Large intestine (tissue), 3 donors: ENCODE data around the gene EN1. TPM values are rescaled to one million over a fixed set of nuclear protein-coding genes. Genes with fewer than 3 reads are reported as not detected.

Experiments used
- DNase-seq, 2 donors: peaks; one replicate each; pipeline versions ENCODE4 v3.0.0 to v3.0.0-alpha.2; 2013
- H3K27ac ChIP-seq: one replicate; pipeline ENCODE4 v1.5.1; 2013; ENCODE audit warnings: low read length
- H3K27me3 ChIP-seq: 2 replicates; pipeline ENCODE4 v1.6.1; 2013; ENCODE audit warnings: low read length; ENCODE audit not compliant: control insufficient read depth, insufficient read depth
- H3K36me3 ChIP-seq: 2 replicates; pipeline ENCODE4 v1.6.1; 2013; ENCODE audit warnings: low read length; ENCODE audit not compliant: control insufficient read depth, insufficient read depth
- H3K4me1 ChIP-seq: one replicate; pipeline ENCODE4 v1.6.1; 2013; ENCODE audit warnings: low read length; ENCODE audit not compliant: control insufficient read depth, insufficient read depth
- H3K4me3 ChIP-seq: one replicate; pipeline ENCODE4 v1.5.1; 2013; ENCODE audit warnings: low read length
- H3K9me3 ChIP-seq: one replicate; pipeline ENCODE4 v1.6.1; 2013; ENCODE audit warnings: mild to moderate bottlenecking, low read depth, low read length, moderate library complexity; ENCODE audit not compliant: control insufficient read depth
- WGBS: methylation state at CpG from one replicate; pipeline ENCODE4 v1.1.5; 2013; ENCODE audit warnings: low lambda C conversion rate; ENCODE audit not compliant: insufficient coverage; 5-methylcytosine and 5-hydroxymethylcytosine counted together
- polyA plus RNA-seq: library from polyadenylated mRNA; unstranded; fragments of 120-200 nt; gene quantifications from one replicate; pipeline ENCODE4 v1.2.1, GENCODE V29; 2013

Gene EN1
- polyA plus RNA-seq, 1 donor, result not detected

- WGBS, result no CpG with 5 or more reads among the region's 4 CpGs
Measured at GRCh38 chr2:118816669-118817068, 30.8 kb downstream of the EN1 start.

GRCh38 chr2:118815731-118816130 is 31.7 kb downstream of the EN1 start:
- no peak overlapping the region for H3K4me3 ChIP-seq
- no peaks in the 10 kb centered on the region for H3K36me3 ChIP-seq
- no peak for DNase-seq
- H3K27me3 ChIP-seq, result peaks cover 84% of the 10 kb centered on the region
- H3K4me1 ChIP-seq, result no peaks in the 10 kb centered on the region
- H3K27ac ChIP-seq, result no peak overlapping the region
- H3K9me3 ChIP-seq, result no peaks in the 10 kb centered on the region
- WGBS, result no CpG with 5 or more reads among the region's 4 CpGs

More at GRCh38 chr2:118816669-118817068, 30.8 kb downstream of the EN1 start:
- H3K4me1 ChIP-seq, result no peaks in the 10 kb centered on the region
- no peak for DNase-seq
- H3K9me3 ChIP-seq, result no peaks in the 10 kb centered on the region
- no peak overlapping the region for H3K27ac ChIP-seq
- no peaks in the 10 kb centered on the region for H3K36me3 ChIP-seq
- peaks cover 85% of the 10 kb centered on the region for H3K27me3 ChIP-seq
- H3K4me3 ChIP-seq, result no peak overlapping the region

DNA sequence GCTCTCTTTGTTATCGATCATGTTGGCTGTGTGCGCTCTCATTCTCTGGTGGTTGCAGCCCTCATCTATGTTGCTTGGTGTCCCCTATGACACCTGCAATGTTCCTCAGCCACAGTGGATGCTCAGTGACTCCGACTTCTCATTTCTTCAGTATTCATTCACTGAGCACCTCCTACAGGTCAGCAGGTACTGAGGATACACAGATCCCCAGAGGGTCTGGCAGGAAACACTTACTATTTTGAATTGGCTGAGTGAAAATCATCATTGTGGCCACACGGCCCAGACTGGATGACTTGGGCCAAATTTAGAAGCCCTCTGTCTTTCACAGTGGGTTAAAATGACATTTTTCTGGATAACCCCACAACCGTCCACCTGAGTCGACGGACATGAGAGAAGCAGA is 32.1 kb downstream of the EN1 start:
- WGBS, result no CpG with 5 or more reads among the region's 7 CpGs
- no peaks in the 10 kb centered on the region for H3K36me3 ChIP-seq

GRCh38 chr2:118814368-118814767 is 33.1 kb downstream of the EN1 start:
- Histone ChIP-seq H3K27ac (no peak overlapping the region), H3K9me3 (no peaks in the 10 kb centered on the region), H3K27me3 (peaks cover 85% of the 10 kb centered on the region), H3K36me3 (no peaks in the 10 kb centered on the region), H3K4me1 (no peaks in the 10 kb centered on the region), H3K4me3 (no peak overlapping the region)
- no peak for DNase-seq
- WGBS, result no CpG with 5 or more reads among the region's 3 CpGs

More for the DNA sequence above, 32.1 kb downstream of the EN1 start:
- peaks cover 84% of the 10 kb centered on the region for H3K27me3 ChIP-seq
- H3K27ac ChIP-seq, result no peak overlapping the region
- H3K4me3 ChIP-seq, result no peak overlapping the region
- no peaks in the 10 kb centered on the region for H3K9me3 ChIP-seq
- H3K4me1 ChIP-seq, result no peaks in the 10 kb centered on the region
- DNase-seq, result no peak

DNA sequence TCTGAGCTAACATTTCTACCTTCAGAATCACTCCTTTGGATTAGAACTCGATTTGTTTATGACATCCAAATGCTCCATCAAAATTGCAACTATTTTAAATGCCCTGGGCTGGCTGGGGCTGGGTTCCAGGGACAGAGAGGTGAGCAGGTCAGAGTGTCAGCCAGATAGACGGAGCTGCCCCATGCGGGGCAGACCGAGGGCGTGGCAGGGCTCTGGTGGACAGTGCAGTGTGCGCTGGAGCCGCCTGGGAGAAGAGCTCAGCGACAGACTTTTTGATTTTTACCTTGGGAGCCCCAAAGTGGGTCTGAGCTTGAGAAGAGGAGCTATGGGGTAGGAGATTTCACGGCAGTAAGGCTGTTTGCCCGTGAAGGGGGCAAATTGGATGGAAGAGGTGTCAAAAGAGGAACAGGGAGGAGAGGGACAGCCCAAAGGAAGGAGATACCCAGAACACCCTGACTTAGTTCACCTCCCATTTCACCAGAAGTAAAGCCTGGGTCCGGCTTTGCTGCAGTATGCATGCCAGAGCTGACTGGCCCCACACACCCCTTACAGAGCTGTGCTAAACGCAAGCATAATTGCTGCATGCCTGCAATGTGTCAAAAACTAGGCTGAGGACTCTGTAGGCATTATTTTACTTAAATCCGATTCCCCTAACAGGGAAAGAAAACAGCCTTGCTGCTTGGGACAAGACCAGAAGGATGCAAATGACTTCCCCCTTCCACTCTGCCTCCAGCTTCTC is 33.7 kb downstream of the EN1 start:
- H3K27me3 ChIP-seq, result peaks cover 89% of the 10 kb centered on the region
- WGBS, result 27% methylated on average over 2 of the region's 13 CpGs
- no peak overlapping the region for H3K4me3 ChIP-seq
- H3K4me1 ChIP-seq, result no peaks in the 10 kb centered on the region
- no peak for DNase-seq
- no peak overlapping the region for H3K27ac ChIP-seq
- no peaks in the 10 kb centered on the region for H3K36me3 ChIP-seq
- no peaks in the 10 kb centered on the region for H3K9me3 ChIP-seq

DNA sequence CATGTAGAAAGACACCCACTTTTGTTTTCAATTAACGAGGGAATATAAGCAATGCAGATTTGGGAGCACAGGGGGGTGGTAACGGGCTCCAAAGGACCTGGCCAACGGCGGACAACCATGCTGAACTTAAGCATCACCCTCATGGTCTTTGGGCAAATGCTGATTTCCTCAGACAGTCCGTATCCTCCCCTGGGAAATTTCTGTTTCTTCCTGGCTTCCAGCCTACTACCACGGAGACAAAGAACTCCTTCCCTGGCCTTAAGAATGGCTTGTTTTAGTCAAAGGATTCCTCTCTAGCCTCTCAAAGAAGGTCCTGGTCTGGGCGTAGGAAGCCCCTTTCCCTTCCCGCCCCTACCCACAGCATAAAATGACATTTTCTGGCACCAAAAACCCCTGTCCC is 34.3 kb downstream of the EN1 start:
- H3K4me1 ChIP-seq, result no peaks in the 10 kb centered on the region

GRCh38 chr2:118812552-118812951 is 34.9 kb downstream of the EN1 start:
- no peak for DNase-seq
- no CpG with 5 or more reads among the region's 6 CpGs for WGBS
- Histone ChIP-seq H3K27me3 (peaks cover 89% of the 10 kb centered on the region), H3K4me1 (no peaks in the 10 kb centered on the region), H3K27ac (no peak overlapping the region), H3K36me3 (no peaks in the 10 kb centered on the region), H3K4me3 (no peak overlapping the region), H3K9me3 (no peaks in the 10 kb centered on the region)

More for the DNA sequence above, 34.3 kb downstream of the EN1 start:
- Histone ChIP-seq H3K4me3 (no peak overlapping the region), H3K27me3 (peaks cover 89% of the 10 kb centered on the region), H3K9me3 (no peaks in the 10 kb centered on the region), H3K36me3 (no peaks in the 10 kb centered on the region), H3K27ac (no peak overlapping the region)
- no CpG with 5 or more reads among the region's 8 CpGs for WGBS
- DNase-seq, result no peak

DNA sequence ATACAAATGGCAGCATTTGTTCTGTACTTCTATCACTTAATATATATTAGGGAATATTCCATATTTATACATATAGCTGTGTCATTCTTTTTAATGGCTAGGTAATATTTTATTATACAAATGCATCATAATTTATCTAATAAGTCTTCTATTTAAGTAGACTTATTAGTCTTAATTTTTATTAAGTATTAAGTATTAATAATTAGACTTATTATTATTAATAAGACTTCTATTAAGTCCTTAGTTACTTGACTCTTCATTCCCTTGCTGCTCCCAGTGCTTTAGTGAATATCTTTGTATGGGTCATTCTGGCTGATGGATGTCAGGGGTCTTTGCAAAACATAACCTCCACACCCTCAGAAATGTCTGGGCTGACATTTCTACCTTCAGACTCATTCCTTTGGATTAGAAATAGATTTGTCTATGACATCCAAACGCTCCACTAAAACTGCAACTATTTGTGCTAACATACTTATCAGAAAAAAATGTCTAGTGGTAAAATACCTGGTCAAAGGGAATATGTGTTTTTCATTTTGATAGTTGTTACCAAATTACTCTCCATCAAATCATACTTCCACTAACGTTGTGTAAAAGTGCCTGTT is 35.8 kb downstream of the EN1 start:
- Histone ChIP-seq H3K9me3 (no peaks in the 10 kb centered on the region), H3K36me3 (no peaks in the 10 kb centered on the region), H3K4me3 (no peak overlapping the region), H3K27ac (no peak overlapping the region), H3K4me1 (no peaks in the 10 kb centered on the region), H3K27me3 (peaks cover 91% of the 10 kb centered on the region)
- DNase-seq, result no peak
- 75% methylated on average over 1 of the region's 2 CpGs for WGBS

DNA sequence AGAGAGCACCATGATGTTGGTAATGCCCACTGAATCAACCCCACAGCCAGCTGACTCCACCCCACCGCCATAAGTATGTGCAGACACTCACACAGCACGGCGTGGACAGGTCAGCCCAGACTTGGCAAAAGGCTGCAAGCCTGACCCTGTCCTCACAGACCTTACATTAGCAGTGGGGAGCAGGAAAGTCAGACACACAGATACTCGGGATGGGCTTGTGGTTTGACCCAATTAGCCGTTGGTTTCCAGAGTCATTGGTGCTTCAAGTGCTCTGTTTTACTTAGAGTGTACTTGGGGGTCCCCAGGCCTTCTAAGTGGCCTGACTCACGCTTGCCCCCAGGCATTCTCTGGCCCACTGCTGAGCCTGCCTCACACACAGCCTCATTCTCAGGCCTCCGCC is 36.7 kb downstream of the EN1 start:
- Histone ChIP-seq H3K4me1 (no peaks in the 10 kb centered on the region), H3K27ac (no peak overlapping the region), H3K27me3 (peaks cover 91% of the 10 kb centered on the region), H3K9me3 (no peaks in the 10 kb centered on the region), H3K4me3 (no peak overlapping the region), H3K36me3 (no peaks in the 10 kb centered on the region)
- DNase-seq, result no peak
- no CpG with 5 or more reads among the region's 7 CpGs for WGBS

- H3K27ac ChIP-seq, result no peak overlapping the region
- no peak for DNase-seq
- WGBS, result no CpG with 5 or more reads among the region's 16 CpGs
- H3K27me3 ChIP-seq, result peaks cover 82% of the 10 kb centered on the region
- no peak overlapping the region for H3K4me3 ChIP-seq
- no peaks in the 10 kb centered on the region for H3K36me3 ChIP-seq
- no peaks in the 10 kb centered on the region for H3K4me1 ChIP-seq
- H3K9me3 ChIP-seq, result no peaks in the 10 kb centered on the region
Measured at GRCh38 chr2:118808429-118808809, 39.0 kb downstream of the EN1 start.
